ENCODE results near the gene PHB1. TPM values are rescaled to one million over a fixed set of nuclear protein-coding genes. Genes with fewer than 3 reads are reported as not detected.
"Not testable (repeated sequence)": the region's sequence is repeated elsewhere in the genome, so short reads cannot be mapped to it uniquely, and the experiment has no call there.

PHB1 gene
- total RNA-seq, 4 donors from 2014 or later, result 86.9 to 139 (median 111) TPM

DNA sequence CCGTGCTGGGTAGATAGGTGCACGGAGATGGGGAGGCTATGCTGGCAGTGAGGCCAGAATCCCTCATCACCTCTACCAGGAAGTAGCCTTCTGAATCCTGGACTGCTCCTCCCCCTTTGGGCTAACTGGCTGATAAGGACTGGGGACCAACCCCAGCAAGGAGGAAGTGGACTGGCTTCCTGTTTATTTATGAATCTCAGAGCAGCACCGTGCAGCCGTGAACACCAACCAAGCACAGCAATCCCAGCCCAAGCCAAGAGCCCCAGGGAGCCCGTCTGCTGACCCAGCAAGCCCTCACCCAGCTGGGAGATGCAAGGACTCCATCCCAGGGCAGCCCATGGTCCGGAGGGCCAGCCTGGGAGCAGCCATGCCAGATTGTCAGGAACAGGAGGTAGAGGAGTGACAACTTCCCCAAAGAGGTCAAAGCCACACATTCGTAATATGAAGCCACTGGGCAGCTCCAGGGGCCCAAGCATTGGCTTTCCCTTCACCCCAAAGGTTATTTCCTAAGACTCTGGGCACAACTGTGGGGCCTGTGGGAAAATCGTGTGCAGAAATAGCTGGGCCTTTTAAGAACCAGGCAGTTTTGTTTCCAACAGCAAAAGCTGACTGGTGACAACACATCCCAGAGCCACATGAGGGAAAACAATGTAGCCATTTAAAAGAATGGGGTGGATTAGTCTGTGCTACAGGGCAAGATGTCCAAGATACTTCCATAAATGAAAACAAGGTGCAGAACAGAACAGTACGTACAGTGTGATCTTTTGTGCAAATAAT lies 23.9 kb downstream of the PHB1 start:
- no peak for ATAC-seq (ENCODE audit: low FRiP score)
- TF ChIP-seq, protein P1, sequence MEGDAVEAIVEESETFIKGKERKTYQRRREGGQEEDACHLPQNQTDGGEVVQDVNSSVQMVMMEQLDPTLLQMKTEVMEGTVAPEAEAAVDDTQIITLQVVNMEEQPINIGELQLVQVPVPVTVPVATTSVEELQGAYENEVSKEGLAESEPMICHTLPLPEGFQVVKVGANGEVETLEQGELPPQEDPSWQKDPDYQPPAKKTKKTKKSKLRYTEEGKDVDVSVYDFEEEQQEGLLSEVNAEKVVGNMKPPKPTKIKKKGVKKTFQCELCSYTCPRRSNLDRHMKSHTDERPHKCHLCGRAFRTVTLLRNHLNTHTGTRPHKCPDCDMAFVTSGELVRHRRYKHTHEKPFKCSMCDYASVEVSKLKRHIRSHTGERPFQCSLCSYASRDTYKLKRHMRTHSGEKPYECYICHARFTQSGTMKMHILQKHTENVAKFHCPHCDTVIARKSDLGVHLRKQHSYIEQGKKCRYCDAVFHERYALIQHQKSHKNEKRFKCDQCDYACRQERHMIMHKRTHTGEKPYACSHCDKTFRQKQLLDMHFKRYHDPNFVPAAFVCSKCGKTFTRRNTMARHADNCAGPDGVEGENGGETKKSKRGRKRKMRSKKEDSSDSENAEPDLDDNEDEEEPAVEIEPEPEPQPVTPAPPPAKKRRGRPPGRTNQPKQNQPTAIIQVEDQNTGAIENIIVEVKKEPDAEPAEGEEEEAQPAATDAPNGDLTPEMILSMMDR (IDR thresholded peaks at IDR 0.05), result no peak
- no peak for DNase-seq (ENCODE audit: low spot score)

DNA sequence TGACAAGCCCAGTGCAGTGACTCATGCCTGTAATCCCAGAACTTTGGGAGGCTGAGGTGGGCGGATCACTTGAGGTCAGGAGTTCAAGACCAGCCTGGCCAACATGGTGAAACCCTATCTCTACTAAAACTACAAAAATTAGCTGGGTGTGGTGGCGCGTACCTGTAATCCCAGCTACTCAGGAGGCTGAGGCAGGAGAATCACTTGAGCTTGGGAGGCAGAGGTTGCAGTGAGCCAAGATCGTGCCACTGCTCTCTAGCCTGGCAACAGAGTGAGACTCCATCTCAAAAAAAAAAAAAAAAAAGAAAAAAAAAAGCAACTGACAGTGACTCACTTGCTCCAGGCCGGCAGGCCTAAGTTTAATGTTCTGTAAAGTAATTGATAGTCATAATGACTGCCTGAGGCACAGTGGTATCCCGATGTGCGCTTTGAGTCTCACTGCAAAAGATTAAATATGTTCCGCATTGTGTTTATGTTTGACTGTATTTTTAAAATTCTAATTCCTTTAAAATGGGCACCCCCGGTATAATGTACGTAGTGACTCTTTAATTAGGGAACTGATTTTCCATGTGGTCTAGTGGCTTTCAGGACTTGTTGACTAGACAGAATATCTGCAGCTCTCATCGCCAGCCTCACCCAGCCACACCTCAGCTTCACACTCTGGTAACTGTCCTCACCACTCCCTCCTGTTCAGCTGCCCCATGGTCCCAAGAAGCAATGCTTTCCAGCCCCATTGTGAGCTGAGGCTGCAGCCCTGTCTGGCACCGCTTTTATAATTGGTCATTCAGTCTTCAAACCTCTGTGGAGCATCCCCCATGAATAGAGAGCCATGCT lies 25.0 kb downstream of the PHB1 start:
- ATAC-seq (ENCODE audit: low FRiP score); DNase-seq (ENCODE audit: low spot score): not testable (repeated sequence)

DNA sequence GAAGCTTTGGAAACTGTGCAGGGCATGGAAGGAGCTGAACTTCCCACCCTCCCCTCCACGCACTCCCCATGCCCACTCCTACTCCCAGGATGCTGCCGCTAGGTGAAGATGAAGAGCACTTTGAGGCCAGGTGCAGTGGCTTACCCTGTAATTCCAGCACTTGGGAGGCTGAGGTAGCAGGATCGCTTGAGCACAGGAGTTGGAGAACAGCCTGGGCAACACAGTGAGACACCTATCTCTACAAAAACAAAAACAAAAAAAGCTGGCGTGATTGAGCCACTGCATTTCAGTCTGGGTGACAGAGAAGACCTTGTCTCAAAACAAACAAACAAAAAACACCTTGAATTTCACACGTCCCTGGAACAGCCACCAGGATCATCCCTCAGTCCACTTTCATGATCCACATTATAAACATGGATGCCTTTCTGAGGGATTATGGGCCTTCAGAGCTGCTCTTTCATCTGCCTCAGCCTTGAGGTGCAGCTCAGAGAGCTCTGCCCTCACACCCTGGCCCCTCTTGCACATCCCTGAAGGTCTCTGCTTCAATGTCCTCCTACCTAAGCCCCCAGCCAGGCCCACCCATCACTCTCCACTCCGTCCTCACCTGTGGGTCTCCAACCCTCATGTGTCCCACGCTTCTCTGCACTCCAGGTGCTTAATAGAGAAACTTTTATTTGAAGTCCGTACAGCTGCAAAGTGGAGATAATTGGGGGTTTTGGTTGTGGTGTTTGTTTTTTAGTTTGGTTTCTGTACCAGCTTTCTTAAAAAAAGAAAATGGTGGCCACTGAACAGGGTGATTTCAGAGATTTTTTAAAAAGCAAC lies 25.8 kb downstream of the PHB1 start:
- DNase-seq (ENCODE audit: low spot score) (no peak), ATAC-seq (ENCODE audit: low FRiP score) (no peak)
- TF ChIP-seq, protein P1 (IDR thresholded peaks at IDR 0.05), result no peak

DNA sequence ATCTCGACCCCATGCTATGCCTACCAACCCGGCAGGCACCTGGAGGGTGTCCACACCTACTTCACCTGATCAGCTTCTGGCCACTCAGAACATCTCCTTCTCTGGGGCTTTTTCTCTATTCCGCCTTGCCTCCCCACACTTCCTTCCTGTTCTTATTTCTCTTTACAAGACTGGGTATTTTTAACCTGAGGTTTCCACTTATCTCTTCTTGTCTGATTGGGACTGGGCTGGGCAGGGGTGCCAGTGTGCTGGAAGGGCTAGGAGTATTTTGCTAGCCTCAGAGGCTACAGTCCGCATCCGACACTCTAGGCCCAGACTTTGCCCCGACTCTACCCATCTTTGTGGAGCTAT lies 26.4 kb downstream of the PHB1 start:
- ATAC-seq (ENCODE audit: low FRiP score) (no peak), DNase-seq (ENCODE audit: low spot score) (no peak)
- TF ChIP-seq, protein P1 (IDR thresholded peaks at IDR 0.05), result no peak

DNA sequence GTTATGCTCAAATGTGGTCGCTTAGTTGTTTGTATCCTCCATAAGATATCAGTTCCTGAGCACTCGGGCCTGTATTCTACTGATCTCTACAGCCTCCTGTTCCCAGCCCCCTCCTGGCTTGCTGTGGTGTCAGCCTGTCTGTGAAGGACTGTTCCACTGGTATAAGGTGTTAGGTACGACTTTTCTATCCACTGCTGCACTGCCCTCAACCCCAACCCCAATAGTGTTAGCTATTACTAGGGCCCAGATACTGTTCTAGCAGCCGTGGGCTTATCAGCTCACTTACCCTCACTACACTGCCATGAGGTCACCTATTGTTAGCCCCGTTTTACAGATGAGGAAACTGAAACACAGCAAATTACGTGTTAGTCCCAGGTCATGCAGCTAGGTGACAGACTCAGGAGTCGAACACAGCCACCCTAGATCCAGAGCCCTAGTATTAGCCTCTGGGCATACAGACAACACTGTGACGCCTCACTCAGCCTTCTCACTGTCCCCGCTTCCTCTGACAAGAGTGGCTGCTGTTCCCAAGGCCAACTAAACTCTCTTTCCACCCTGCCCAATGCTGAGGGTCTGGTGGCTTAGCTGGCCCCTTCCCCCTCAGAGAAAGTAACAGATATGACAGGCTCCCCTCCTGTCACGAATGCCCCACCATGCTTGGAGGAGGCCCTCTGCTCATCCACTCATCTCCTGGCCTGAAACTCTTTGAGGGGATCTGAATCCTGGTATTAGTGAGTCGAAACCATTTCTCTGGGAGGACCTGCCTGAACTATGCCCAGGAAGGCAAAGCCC lies 27.0 kb downstream of the PHB1 start:
- ATAC-seq (ENCODE audit: low FRiP score) (no peak), DNase-seq (ENCODE audit: low spot score) (no peak)
- TF ChIP-seq, protein P1 (IDR thresholded peaks at IDR 0.05), result no peak

DNA sequence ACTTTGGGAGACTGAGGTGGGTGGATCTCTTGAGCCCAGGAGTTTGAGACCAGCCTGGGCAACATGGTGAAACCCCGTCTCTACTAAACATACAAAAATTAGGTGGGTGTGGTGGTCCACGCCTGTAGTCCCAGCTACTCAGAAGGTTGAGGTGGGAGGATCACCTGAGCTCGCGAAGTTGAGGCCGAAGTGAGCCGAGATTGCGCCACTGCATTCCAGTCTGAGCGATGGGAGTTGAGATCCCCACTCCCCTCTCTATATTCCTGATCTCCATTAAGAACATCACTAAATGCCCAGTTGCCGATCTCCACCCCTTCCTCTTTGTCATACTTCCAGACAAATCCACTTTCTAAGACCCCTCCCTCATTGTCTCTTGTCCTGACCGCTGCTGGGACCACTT lies 28.3 kb downstream of the PHB1 start:
- no peak for ATAC-seq (ENCODE audit: low FRiP score)
- DNase-seq (ENCODE audit: low spot score), result no peak
- TF ChIP-seq, protein P1 (IDR thresholded peaks at IDR 0.05), result no peak

Data from omental fat pad (tissue), 4 donors.